NCI-H1105 (cell line): ENCODE results near the gene REEP3.
A peak's percentile ranks its signal among the peaks of the same experiment; 100 is the strongest.

Source experiments
- DNase-seq: peaks from one replicate; lab custom pipeline; 2025; lab: John Stamatoyannopoulos, UW

REEP3 gene

GRCh38 chr10:63506554-63506953 lies 14.6 kb upstream of the REEP3 start:
- DNase-seq: no peak

- DNase-seq: no peak
These were observed 6.0 kb upstream of the REEP3 start for GRCh38 chr10:63515002-63515763.

- DNase-seq: no peak
These were observed 5.0 kb upstream of the REEP3 start for GRCh38 chr10:63516207-63516606.

GRCh38 chr10:63518690-63519288 lies 2.4 kb upstream of the REEP3 start:
- no peak for DNase-seq

- peak; percentile 52 for DNase-seq
These were observed 445 bp downstream of the REEP3 start for GRCh38 chr10:63521416-63522276.

GRCh38 chr10:63522277-63522687 lies 1.1 kb downstream of the REEP3 start:
- no peak for DNase-seq

- DNase-seq: no peak
These were observed 1.8 kb downstream of the REEP3 start for GRCh38 chr10:63522995-63523394.

- DNase-seq: no peak
These were observed 3.8 kb downstream of the REEP3 start for GRCh38 chr10:63525021-63525420.

- no peak for DNase-seq
These were observed 6.2 kb downstream of the REEP3 start for GRCh38 chr10:63527401-63527800.

GRCh38 chr10:63528084-63528744 lies 7.0 kb downstream of the REEP3 start:
- DNase-seq: no peak

GRCh38 chr10:63530409-63530808 lies 9.2 kb downstream of the REEP3 start:
- no peak for DNase-seq

- DNase-seq: no peak
These were observed 13.5 kb downstream of the REEP3 start for GRCh38 chr10:63534723-63535122.

GRCh38 chr10:63536698-63537097 lies 15.5 kb downstream of the REEP3 start:
- no peak for DNase-seq

GRCh38 chr10:63537536-63537935 lies 16.3 kb downstream of the REEP3 start:
- DNase-seq: no peak

GRCh38 chr10:63539377-63539776 lies 18.2 kb downstream of the REEP3 start:
- no peak for DNase-seq

- DNase-seq: no peak
These were observed 18.8 kb downstream of the REEP3 start for GRCh38 chr10:63539994-63540393.

- no peak for DNase-seq
These were observed 21.8 kb downstream of the REEP3 start for GRCh38 chr10:63542835-63543575.

- no peak for DNase-seq
These were observed 22.4 kb downstream of the REEP3 start for GRCh38 chr10:63543576-63543962.

GRCh38 chr10:63544418-63544817 lies 23.2 kb downstream of the REEP3 start:
- DNase-seq: no peak

- DNase-seq: no peak
These were observed 26.6 kb downstream of the REEP3 start for GRCh38 chr10:63547628-63548360.

- DNase-seq: no peak
These were observed 27.7 kb downstream of the REEP3 start for GRCh38 chr10:63548860-63549259.
